Coronary artery (tissue), 2 donors: ENCODE data around the gene SLC17A9.

Experiments used
- DNase-seq: peaks from one replicate; pipeline ENCODE4 v3.0.0-alpha.2; 2017; ENCODE audit warnings: low spot score
- H3K27ac ChIP-seq, 2 donors: fragments of 200-600 bp; sonication (generic); one replicate each; pipeline ENCODE4 v1.5.1; 2016 to 2019
- H3K4me3 ChIP-seq: fragments of 200-600 bp; sonication (generic); 2 replicates; pipeline ENCODE4 v1.5.1; 2016; ENCODE audit warnings: mild to moderate bottlenecking, moderate library complexity
- CTCF ChIP-seq: fragments of 200-600 bp; sonication (generic); IDR thresholded peaks from one replicate; pipeline ENCODE4 v1.5.1; 2019; ENCODE audit warnings: antibody characterized with exemption

The SLC17A9 gene

GRCh38 chr20:63013207-63013606 lies 60.7 kb downstream of the SLC17A9 start:
- no peak overlapping the region for H3K4me3 ChIP-seq
- H3K27ac ChIP-seq, result no peak overlapping the region
- no peak for TF ChIP-seq CTCF
- no peak for DNase-seq

- no peak overlapping the region for H3K4me3 ChIP-seq
- no peak for TF ChIP-seq CTCF
- DNase-seq, result no peak
- H3K27ac ChIP-seq, result no peak overlapping the region
These were observed 61.8 kb downstream of the SLC17A9 start for GRCh38 chr20:63014287-63014686.

- DNase-seq, result no peak
- no peak for TF ChIP-seq CTCF
- no peak overlapping the region for H3K27ac ChIP-seq
- H3K4me3 ChIP-seq, result no peak overlapping the region
These were observed 62.2 kb downstream of the SLC17A9 start for GRCh38 chr20:63014710-63015109.

- Histone ChIP-seq H3K4me3 (no peak overlapping the region), H3K27ac (no peak overlapping the region)
- no peak for TF ChIP-seq CTCF
- DNase-seq, result no peak
These were observed 62.7 kb downstream of the SLC17A9 start for GRCh38 chr20:63015147-63015661.

GRCh38 chr20:63015662-63016361 lies 63.3 kb downstream of the SLC17A9 start:
- DNase-seq, result no peak
- no peak overlapping the region for H3K4me3 ChIP-seq
- no peak overlapping the region for H3K27ac ChIP-seq
- no peak for TF ChIP-seq CTCF

GRCh38 chr20:63016514-63017075 lies 64.1 kb downstream of the SLC17A9 start:
- no peak overlapping the region for H3K27ac ChIP-seq
- no peak for DNase-seq
- TF ChIP-seq CTCF, result no peak
- no peak overlapping the region for H3K4me3 ChIP-seq
